ENCODE measurements around the gene MTR. TPM values are rescaled to one million over a fixed set of nuclear protein-coding genes. Genes with fewer than 3 reads are reported as not detected.
"Not testable (repeated sequence)": the region's sequence is repeated elsewhere in the genome, so short reads cannot be mapped to it uniquely, and the experiment has no call there.

MTR gene
- polyA plus RNA-seq, 3 donors = 27.8 to 47.1 (median 46.8) TPM

DNA sequence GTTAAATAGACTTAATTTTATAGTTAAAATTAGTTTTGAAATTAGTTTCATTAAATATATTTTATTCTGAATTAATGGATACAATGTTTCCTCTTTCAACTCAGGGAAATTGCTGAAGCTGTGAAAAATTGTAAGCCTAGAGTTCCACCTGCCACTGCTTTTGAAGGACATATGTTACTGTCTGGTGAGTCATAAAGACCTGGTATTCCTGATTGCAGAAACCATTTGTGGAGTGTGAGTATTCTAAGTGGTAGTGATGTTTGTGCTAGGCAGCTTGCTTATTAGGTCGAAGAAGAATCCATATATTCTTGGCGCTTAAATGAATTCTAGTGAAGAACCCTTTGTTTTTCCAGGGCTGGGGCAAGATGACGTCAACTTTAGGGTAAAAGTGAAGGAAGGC, 34.0 kb downstream of the MTR start:
- no peak for DNase-seq

DNA sequence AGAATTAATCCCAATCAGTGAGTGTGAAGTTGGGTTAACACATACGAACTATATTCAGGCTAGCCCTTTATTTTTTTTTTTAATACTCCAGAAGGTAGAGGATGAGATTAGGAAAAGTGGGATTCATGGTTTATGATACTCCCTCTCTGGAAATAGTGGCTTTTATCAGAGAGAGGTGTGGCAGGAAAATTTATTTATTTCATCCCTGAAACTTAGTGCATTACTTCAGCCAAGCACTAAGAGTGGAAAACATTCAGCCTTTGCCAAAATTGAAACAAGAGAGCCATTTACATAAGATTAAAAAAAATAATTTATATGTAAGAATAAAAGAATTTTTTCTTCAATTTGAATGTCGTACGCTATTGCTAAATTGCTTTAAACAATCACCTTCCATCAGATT, 35.0 kb downstream of the MTR start:
- no peak for DNase-seq

DNA sequence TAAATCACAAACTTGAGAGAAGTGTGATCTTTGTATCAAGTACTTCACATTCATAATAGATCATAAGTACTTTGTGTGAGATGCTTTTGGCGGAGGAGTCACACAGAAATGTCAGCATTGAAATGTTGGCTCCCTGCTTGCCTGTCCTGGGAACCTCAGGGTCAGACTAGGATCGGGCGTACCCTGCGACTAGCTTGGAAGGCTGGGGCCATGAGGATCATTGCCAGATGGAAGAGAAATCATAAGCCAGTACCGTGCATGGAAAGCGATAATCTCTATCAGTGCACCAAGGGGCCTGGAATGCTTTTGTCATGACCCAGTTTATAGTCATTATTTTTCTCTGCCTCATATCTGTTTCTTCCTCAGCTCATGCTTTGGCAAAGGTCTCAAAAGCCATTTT, 35.5 kb downstream of the MTR start:
- DNase-seq = no peak

DNA sequence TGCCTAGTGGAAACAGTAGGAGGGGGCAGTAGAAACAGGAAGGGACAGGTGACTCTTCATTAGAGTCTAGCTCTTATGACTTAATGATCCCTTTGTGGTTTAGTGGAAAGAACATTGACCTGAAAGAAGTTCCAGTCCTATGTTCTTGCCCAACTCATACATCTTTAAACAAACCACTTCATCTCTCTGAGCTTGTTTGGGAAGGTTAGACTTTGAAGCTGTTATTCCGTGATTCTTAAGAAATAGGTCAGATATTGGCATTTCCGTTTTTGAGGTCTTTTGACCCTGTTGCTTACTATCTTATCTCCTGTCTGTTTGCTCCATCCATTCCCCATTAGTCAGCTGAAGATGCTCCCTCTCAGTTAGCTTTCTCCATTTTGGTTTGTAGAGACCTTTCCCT, 38.5 kb downstream of the MTR start:
- no peak for DNase-seq

DNA sequence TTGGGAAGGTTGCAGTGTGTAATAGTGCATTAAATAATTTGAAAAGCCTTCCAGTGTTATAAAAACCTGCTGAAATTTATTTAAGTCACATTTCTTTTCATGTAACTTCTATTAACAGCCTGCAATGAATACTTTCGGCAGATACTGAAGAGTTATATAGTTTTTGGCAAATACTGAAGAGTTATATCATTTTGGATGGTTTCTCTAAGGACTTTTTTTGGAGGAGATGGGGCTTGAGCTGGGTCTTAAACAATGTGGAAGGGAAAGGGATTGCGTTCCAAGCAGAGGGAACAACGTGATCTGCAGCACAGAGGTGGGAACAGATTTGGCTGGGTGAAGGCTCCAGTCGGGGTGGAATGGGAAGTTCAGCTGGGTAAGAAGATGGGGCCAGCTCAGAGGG, 39.8 kb downstream of the MTR start:
- no peak for DNase-seq

DNA sequence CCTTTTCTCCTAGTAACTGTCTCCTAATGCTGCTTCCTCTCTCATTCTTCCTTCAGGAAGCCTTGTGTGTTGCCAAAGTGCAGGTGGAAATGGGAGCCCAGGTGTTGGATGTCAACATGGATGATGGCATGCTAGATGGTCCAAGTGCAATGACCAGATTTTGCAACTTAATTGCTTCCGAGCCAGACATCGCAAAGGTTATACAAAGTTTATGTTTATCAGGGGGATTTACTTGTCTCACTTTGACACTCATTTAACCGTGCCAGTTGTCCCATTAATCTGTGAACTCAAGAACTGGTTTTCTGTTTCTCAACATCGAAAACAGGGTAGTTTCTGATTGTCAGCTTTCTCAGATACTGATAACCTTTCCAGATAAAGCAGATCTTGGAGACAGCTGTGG, 40.4 kb downstream of the MTR start:
- no peak for DNase-seq

DNA sequence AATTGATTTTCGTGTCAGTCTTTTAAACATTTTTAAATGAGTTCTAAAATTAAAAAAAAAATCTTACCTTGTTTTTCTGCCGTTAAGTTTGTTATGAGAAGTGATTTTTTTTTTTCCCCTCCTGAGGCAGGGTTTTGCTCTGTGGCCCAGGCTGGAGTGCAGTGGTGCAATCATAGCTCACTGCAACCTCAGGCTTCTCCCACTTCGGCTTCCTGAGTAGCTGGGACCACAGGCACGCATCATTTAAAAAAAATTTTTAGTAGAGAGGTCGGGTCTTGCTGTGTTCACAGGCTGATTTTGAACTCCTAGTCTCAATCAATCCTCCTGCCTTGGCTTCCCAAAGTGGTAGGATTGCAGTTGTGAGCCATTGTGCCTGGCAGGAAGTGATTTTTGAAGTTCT, 41.1 kb downstream of the MTR start:
- no peak for DNase-seq

DNA sequence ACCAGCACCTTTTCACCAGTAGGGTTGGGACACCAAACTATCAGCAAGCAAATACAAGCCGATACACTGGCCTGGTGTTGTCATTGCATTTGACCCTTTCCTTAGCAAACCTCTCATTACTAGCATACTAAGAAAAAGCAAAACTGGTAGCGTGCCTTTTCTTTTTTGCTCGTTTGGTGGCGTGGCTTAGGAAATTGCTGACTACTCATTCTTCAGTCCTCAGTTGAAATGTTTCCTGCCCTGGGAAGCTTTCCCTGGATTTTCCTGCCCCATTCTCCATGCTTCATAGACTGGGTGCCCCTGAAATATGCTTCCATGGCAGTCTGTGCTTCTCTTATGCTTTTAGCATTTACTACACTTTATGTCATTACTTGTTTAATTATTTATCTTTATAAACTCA, 42.0 kb downstream of the MTR start:
- no peak for DNase-seq

DNA sequence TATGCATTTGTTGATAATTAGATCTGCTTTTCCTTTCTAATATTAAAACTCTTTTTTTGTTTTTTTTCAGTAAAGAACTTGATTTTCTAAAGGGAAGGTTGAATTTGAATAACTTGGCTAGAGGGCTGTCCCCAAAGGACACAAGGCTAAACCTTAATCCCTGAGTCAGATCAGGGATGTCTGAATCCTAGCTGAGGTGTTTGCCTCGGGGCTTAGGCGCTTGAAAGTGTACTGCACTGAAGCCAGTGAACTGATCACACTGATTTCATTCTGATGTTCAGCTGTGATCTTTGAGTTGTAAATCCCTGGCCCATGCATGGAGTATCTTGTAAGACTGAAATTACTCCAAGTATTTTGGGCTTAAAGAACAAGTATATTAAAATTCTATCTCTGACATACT, 42.8 kb downstream of the MTR start:
- no peak for DNase-seq

DNA sequence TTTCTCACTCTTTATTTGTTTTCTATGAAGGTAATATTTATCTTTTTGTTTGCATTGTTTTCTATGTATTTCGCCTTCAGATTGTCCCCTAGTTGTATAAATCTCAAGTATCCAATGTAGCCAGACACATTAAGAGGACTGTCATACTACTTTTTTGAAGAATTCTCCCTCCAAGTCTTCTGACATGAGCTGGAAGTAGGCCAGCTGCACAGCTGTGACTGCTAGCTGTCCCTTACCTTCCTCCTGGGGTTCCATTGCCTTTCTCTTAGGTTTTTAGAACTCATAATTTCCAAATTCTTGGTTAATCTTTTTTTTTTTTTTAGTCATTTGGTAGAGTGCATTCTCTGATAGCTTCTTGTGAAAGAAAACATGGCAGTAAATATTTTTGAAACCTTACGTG, 46.2 kb downstream of the MTR start:
- DNase-seq = no peak

DNA sequence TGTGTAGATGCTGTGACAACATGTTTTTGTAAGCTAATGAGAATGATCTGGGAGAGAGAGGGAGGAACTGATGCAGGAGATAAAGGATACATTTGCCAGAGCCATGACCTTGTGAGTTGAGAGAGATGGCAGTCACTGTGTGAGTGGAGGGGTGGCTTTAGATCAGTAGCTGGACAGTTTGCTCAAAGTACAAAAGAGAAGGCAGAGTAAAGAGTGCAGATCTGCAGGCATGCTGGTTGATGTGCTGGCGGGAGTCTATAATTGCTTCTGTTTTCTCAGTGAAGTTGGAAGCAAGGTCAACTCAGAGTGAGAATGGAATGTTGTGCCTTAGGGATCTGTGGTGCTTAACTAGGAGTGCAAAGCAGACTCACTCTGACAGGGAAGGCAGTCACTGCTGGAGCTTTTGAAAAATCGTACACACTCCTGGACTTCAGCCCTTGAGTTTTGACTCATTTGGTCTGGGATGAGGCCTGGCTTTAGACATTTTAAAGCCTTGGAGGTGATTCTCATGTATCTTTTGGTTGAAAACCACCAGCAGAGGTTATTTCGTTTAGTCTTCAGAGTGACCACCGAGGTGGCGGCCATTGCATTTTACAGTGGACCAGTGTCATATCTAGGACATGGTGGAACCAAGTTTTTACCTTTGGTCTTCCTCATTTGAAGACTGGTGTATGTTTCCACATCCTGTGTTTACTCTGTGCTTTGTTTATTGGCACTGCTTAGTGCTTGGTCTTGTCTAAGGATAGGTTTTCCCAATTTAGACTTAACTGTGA, 49.6 kb downstream of the MTR start:
- DNase-seq = no peak

DNA sequence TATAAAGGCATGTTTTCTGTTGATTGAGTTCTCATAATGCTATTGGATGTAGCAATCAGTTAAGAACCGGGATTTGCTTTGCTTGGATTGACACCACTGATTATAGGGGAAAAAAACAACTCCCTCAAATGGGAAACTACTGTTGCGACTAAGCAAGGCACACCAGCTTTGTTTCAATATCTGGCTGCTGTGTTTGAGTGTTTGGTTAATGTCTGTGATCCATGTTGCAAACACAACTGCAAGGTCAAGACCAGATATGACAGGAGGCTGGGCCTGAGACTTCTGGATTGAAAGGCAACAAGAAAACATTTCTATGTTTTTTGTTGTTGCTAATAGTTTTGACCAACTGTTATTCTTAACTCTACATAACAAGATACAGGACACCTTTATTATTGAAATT, 50.7 kb downstream of the MTR start:
- DNase-seq = no peak

DNA sequence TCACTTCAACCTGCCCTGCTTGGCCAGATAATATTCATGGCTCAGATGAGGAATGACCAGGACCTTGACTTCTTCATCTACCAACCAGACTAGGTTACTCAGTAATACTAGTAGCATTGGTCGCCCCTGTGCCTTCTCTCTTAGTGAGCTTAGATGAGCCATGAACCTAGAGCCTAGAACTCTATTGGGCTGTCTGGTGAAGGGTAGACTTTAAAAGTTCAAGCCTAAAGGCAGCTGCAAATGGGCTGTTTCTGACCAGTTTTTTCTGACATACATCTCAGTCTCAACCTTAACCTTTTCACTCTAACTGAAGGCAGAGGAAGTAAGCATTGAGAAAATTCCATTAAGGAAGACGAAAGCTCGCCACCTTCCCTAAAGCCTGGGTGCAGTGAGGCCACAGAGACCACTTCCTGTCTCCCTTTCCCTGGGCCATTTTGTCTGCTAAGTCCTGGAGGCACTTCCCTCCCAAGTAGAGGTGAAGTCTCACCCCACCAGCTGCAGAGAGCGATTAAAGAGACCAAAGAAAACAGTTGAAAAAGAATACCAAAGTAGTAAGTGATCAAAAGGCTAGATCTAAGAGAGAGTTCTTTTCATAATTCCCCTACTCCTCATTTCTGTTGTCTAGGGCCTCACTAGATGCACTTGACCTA, 53.3 kb downstream of the MTR start:
- DNase-seq = no peak

DNA sequence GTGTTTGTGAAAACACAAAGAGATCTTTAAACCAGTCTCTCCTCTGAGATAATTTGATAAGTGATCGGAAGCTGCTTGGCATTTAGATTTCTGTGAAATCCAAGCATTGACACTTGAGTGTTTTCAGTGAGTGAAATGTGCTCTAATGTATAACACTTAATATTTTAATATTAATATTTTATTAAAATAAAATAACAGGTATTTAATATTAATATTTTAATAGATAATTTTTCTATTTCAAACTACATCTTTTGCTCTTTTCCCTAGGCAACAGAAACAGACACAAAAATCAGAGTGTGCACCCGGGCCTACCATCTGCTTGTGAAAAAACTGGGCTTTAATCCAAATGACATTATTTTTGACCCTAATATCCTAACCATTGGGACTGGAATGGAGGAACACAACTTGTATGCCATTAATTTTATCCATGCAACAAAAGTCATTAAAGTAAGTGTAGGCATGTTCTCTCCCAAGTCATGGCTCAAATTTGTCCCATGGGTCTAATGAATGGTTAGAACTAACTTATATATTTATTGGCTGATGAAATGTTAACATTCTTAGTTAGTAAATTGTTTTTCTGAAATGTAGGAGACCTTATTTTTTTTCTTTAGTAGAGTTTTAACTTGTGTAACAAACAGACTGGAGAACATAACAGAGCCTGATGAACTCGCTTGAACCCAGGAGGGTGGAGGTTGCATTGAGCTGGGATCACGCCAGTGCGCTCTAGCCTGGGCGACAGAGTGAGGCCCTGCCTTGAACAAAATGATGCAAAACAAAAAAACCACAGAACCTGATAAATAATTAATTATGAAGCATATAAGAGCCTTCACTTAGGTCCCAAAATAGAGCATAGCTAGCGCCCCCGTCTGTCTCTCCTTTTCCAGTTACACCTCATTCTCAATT, 55.2 kb downstream of the MTR start:
- peak; percentile 42 for DNase-seq

DNA sequence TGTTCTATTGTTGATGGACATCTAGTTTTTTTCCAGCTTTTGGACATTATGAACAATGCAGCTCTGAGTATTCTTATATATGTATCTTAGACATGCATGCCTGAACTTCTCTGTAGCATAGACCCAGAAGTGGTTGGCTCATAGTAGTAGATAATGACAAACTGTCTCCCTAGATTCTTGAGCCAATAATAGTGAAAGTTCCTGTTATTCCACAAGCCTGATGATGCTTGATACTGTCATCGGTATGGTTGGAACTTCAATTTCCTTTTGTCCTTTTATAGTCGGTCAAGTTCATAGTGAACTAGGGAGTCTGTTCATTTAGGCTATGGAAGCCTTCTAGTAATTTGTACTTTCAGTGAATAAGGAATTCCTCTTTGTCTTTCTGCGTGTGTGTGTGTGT, 56.8 kb downstream of the MTR start:
- DNase-seq = no peak

DNA sequence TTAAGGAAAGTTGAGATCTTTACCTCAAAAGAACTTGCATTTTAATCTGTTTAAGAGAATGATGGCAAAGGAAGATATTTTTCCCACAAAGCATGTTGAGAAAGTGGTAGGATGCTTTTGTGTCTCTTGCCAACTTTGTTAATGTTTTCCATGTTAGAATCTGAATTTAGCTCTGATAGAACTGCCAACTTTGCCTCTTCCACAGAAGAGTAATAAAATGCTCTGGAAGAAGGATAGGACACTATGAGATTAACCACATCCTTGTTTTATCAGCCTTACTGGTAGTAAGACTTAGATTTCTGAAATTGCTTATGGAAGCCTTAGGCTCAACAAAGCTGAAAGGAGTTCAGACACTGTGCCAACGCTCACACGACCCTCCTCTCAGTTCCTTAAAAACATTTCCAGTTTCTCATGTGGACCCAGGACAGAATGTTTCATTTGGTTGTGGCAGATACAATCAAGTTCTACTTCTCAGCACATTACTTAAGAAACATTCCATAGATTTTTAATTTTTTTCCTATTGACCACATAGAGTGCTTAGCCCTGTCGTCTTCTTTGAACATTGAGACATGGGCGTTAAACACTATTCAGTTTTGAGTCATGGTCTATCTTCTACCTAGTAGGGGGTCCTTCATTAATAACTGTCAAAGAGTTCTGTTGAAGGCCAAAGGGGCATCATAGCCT, 59.0 kb downstream of the MTR start:
- no peak for DNase-seq

DNA sequence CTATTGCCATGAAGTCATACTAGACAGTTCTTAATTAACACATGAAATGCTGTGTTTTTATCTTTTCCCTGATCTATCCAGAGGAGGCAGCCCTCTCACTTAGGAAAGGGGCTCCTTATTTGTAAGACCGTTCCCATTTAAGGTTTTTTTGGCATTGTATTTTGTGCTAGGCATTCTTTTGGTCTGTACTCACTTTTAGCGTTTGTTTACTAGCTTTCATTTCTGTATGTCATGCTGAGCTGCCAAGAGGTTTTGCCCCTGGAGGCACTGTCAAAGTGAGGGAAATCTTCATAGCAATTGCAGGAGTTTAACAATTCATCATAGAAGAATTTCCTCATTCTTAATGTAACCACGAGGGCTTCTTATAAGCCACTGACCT, 59.5 kb downstream of the MTR start:
- DNase-seq = no peak

DNA sequence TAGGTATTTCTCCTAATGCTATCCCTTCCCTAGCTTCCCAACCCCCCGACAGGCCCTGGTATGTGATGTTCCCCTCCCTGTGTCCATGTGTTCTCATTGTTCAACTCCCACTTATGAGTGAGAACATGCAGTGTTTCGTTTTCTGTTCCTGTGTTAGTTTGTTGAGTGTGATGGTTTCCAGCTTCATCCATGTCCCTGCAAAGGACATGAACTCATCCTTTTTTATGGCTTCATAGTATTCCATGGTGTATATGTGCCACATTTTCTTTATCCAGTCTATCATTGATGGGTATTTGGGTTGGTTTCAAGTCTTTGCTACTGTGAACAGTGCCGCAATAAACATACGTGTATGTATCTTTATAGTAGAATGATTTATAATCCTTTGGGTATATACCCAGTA, 61.6 kb downstream of the MTR start:
- DNase-seq = not testable (repeated sequence)

DNA sequence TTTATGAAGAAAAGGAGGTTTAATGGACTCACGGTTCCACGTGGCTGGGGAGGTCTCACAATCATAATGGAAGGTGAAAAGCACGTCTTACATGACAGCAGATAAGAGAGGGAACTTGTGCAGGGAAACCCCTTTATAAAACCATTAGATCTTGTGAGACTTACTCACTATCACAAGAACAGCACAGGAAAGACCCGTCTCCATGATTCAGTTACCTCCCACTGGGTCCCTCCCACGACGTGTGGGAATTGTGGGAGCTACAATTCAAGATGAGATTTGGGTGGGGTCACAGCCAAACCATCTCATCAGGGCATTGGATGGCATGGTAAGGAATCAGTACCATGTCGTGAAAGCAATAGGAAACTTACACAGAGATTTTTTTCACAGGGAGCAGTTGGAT, 63.1 kb downstream of the MTR start:
- DNase-seq = no peak

DNA sequence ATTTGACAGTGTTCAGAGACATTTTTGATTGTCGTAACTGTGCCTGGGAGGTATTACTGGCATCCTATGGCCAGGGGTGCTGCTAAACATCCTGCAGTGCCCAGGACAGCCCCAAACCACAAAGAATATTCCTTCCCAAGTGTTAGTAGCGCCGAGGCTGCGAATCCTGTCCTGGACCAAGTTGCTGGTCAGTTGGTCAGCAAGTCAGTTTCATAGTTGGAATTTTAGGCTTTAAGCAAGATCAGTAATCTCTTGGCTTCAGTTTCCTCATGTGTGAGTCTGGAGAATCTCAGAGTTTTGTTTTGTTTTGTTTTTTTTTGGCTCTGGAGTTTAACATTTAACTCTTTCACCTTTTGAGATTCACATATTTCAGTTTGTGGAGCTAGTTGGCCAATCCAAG, 65.0 kb downstream of the MTR start:
- no peak for DNase-seq

DNA sequence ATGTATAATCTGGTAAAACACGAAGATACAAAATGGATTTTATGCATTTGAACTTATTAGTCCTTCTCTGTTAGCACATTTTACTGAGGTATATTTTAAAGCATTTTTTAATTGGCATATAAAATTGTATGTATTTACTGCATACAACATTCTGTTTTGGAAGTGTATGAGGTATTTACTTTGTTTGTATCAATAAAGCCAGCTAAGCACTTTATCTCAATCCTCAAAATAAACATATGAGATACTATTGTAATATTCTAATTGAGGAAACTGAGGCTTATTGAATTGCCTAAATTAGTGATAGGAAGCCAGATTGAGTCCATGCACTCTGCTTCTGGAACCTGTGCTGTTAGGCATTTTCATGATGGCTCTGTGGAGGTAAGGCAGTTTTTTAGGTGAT, 65.6 kb downstream of the MTR start:
- no peak for DNase-seq

DNA sequence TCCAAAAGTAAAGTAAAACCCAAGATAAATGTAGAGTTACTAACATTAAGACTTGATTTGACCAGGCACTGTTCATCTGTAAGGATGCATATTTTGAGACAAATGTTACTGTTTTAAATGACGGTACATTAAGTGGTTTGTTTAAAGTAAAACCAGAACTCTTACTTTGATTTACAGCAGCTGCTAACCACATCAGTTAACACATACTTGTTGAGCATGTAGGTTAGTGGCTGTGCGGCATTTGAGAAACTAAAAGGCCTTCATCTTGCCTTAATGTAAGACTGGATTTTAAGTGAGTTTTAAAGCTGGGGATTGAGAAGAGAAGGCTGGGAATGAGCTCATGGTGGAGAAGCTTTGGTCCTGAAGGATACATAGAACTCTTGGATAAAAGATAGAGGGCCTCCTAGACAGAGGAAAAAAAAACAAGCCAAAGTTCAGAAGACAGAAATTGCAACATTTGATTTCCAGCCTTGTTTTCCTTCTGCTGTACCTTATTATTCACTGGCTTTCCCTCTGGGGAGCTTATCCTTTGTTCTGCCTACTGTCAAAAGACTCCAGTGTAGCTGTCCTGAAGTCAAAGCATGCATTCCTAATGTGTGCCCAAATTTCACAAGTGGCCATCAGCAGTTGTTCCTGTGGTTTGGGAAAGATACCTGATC, 66.6 kb downstream of the MTR start:
- DNase-seq = no peak

Measured in renal pelvis (tissue), 4 donors.